ENCODE data around the gene EFNB3.

The EFNB3 gene

GRCh38 chr17:7717756-7718350, 12.9 kb downstream of the EFNB3 start:
- DNase-seq (ENCODE audit: low spot score) = no peak

DNA sequence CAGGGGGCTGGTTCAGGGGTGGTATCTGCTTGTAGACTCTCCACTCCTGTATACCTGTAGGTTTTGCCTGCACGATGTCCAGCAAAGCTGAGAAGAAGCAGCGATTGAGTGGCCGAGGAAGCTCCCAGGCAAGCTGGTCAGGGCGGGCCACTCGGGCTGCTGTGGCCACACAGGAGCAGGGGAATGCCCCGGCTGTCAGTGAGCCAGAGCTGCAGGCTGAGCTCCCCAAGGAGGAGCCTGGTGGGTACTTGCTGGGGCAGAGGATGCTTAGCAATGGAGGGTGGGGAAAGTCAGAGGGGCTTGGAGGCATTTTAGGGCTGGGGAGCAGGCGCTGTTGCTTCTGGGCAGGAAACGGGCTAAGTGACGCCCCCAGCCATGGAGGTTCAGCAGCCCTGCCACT, 14.7 kb downstream of the EFNB3 start:
- no peak for DNase-seq (ENCODE audit: low spot score)

DNA sequence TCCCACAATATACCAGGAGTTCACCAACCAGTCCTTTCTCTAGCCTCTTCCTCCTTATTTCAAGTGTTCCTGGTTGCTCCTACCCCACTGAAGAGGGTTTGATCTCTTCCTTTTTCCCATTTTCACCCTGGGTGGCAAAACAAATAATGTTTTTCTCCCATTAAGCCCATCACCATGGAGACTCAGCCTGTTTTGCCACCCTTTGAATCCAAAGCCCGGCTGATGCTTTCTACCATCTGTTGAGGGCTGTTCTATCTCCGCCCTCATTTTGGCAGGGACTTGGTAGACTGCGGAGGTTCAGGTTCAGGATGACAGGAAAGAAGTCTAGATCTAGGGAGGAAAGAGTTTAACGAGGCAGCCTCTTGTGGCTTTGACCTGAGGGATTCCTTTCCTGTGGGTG, 15.1 kb downstream of the EFNB3 start:
- DNase-seq (ENCODE audit: low spot score) = no peak

- DNase-seq (ENCODE audit: low spot score) = no peak
Observed at GRCh38 chr17:7721612-7722011, 16.6 kb downstream of the EFNB3 start.

- no peak for DNase-seq (ENCODE audit: low spot score)
Observed at GRCh38 chr17:7727886-7728285, 22.9 kb downstream of the EFNB3 start.

- DNase-seq (ENCODE audit: low spot score) = no peak
Observed at GRCh38 chr17:7729816-7730215, 24.8 kb downstream of the EFNB3 start.

DNA sequence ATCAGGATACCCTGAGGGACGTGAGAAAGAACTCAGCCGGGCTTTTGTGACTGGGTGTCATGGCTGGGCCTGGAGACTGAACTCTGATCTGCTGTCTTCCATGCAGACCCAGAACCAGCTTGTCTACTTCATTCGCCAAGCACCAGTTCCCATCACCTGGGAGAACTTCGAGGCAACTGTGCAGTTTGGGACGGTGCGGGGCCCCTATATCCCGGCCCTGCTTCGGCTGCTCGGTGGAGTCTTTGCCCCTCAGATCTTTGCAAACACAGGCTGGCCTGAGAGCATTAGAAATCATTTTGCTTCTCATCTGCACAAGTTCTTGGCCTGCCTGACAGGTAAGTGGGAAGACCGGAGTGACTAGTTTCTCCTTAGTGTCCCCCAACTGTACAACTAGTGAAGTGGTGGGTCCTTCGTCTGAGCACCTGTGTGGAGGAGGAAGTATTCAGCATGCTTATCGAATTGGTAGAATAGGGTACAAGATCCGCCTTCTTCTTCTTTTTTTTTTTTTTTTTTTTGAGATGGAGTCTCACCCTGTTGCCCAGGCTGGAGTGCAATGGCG, 28.1 kb downstream of the EFNB3 start:
- no peak for DNase-seq (ENCODE audit: low spot score)

GRCh38 chr17:7737601-7738000, 32.6 kb downstream of the EFNB3 start:
- DNase-seq (ENCODE audit: low spot score) = no peak

GRCh38 chr17:7739746-7740145, 34.7 kb downstream of the EFNB3 start:
- DNase-seq (ENCODE audit: low spot score) = no peak

- DNase-seq (ENCODE audit: low spot score) = no peak
Observed at GRCh38 chr17:7740481-7741001, 35.5 kb downstream of the EFNB3 start.

DNA sequence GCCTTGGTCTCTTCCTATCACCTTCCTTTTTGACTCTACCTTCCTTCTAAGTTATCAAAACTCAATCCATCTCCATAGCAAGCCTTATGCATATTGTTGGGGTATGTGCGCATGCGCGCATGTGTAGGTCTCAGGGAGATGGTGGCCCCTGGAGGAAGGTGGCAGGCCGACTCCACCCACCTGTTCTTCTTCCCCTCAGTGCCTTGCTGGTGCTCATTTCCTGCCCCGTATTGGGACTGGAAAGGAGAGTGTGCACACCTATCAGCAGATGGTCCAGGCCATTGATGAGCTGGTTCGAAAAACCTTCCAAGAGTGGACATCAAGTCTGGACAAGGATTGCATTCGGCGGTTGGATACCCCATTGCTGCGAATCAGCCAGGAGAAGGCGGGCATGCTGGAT, 37.7 kb downstream of the EFNB3 start:
- no peak for DNase-seq (ENCODE audit: low spot score)

DNA sequence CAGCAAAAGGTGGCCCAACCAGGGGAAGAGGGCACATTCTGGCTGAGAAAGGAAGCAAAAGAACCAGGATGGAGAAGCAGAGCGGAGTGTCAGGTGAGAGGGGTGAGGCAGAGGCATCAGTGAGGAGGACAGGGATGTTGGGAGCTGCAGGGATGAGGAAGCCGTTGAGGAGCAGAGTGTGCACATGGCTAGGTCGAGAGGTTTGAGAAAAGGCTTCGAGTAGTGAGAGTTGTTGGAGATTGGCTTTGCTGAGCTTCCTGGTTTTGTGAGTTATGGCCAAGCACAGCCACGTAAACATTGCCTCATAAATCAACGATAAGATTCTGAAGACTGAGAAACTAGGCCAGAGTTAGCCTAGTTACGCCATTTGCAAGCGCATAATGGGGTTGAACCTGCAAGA, 39.4 kb downstream of the EFNB3 start:
- DNase-seq (ENCODE audit: low spot score) = no peak

DNA sequence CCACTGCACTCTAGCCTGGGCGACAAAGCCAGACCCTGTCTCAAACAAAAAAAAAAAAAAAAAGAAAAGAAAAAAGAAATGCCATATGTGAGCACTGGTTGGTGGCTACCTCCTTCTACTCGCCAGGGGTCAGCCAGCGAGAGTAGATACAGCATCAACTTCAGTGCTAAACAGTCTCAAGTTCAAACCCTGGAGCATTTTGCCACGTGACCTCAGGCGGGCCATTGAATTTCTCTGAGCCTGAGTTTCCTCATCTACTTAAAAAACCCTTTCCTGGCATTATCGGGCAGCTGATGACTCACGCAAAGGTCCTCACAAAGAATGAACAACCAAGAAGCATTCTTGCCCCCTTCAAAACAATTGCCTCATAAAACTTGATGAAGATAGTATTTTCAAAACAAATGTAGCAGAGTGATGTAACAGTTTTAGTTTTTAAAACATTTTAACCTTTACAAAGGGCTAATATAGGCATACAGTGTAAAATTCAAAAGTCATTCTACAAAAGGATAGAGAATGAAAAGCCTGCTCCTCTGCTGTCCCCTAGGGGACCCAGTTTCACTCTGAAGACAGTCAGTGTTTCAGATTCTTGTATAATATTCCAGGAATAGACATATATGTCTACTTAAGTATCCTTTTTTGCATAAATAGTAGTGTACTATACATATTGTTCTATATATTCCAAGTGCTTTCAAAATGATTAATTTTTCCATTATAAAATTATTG, 40.9 kb downstream of the EFNB3 start:
- DNase-seq (ENCODE audit: low spot score) = no peak

DNA sequence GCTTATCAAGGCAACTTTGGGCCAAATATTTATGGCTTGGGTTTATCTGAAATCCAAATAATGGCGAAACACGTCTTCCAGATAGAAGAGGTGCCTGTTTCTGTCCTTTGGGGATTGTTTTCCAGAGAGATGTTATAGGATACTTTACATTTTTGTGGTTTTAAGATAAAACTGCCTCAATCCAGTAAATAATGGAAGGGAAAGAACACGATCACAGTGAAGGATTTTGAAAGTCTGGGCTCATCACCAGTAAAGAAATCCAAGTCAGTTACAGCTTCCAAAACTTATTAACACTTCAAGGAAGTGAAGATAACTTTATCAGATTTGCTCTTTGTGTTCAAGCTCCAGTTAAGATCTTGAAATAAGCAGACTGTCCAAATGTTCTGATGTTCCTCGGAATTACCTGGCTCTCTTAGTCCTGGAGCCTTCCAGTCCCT, 42.7 kb downstream of the EFNB3 start:
- no peak for DNase-seq (ENCODE audit: low spot score)

DNA sequence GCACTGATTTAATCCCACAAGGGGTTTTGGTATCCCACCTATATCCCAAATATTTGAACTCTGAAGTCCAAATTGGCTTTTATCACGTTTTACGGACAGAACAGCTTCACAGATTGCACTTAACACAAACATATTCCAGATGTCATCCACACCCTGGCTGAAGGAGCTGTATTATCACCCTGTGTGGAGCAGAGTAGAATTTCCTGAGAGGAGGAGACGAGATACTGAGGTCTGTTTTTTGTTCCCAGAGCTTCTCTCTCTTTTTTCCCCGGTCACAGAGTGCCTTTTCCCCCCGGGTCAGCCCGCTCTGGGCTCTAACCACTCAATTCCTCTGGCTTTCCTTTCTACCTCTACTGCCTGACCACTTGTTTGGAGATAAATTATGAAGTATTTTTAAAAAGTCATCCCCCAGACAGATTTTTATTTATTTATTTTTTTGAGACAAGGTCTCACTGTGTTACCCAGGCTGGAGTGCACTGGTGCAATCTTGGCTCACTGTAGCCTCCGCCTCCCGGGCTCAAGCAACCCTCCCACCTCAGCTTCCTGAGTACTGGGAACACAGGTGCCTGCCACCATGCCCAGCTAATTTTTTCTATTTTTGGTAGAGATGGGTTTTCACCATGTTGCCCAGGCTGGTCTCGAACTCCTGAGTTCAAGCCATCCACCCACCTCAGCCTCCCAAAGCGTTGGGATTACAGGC, 43.2 kb downstream of the EFNB3 start:
- DNase-seq (ENCODE audit: low spot score) = no peak

DNA sequence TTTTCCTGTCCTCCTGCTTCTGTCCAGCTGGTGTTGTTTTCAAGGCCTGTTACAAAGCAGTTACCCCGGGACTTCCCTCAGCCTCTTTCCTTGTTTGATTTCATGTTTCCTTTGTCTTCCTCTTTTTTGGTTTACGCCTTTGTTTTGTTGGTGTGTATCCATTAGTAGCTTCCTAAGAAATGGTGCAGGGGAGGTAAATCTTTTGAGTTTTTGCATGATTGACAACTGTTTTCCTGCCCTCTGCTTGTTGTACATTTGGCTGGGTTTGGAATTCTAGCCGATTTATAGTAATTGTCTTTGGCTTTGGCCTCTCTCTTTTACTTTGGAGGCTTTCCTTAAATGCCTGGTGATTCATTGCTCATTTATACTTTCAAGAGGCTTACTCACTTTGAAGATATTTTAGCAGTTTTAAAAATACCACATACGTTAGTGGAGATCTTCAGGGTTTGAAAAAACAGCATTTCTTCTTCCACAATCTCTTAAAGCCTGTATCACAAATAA, 45.4 kb downstream of the EFNB3 start:
- no peak for DNase-seq (ENCODE audit: low spot score)

GRCh38 chr17:7754656-7755055, 49.7 kb downstream of the EFNB3 start:
- no peak for DNase-seq (ENCODE audit: low spot score)

DNA sequence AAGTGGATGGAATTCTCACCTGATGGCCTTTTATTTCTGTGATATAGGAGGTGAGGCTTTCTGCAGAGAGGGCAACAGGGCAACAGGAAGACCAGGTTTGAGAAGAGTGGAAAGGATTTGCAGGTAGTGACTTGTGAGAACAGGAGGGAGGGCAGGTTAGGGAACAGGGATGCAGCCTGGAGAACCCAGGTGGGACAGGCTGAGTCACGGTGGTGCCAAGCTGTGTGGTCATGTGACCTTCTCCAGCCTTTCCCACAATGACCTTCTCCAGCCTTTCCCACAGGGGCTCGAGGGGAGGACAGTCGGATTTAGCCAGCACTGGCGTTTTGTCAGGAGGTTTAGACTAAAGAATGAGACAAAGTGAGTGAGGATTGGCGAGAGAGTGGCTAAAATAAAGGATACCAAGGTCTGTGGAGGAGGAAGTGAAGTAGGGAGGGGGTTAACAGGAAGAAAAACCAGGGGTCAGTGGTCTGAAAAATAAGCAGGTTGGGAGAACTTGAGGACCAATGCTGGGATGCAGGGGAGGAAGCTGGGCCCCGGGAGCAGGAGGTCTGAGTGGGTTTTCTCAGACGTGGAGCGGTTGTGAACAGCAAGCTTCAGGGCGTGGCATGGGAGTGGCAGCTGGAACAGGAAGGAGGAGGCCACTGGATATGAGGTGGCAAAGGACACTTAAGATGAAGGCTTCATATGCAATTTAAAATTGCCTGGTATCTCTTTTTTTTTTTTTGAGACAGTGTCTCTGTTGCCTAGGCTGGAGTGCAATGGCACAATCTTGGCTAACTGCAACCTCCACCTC, 50.3 kb downstream of the EFNB3 start:
- DNase-seq (ENCODE audit: low spot score) = no peak

DNA sequence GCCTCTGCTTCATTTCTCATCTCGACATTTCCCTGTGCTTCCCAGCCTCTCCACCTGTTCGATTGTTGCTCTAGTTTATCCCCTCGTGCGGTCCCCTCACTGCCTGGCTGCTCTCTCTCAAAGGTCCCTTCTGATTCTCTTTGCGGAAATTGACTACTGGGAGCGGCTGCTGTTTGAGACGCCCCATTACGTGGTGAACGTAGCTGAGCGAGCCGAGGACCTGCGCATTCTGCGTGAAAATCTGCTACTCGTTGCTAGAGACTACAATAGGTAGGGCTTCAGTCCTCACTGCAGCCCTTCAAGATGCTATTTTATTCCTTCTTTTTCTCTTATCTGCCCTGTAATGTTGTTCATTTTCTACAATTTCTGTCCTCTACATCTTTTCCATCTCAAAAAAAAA, 52.0 kb downstream of the EFNB3 start:
- DNase-seq (ENCODE audit: low spot score) = no peak
